ENCODE measurements around the gene HLA-G. TPM values are rescaled to one million over a fixed set of nuclear protein-coding genes. Genes with fewer than 3 reads are reported as not detected.
"Not testable (repeated sequence)": the region's sequence is repeated elsewhere in the genome, so short reads cannot be mapped to it uniquely, and the experiment has no call there.

The HLA-G gene
- not detected in 2 replicates for total RNA-seq
- long read RNA-seq, result 0 reads

DNA sequence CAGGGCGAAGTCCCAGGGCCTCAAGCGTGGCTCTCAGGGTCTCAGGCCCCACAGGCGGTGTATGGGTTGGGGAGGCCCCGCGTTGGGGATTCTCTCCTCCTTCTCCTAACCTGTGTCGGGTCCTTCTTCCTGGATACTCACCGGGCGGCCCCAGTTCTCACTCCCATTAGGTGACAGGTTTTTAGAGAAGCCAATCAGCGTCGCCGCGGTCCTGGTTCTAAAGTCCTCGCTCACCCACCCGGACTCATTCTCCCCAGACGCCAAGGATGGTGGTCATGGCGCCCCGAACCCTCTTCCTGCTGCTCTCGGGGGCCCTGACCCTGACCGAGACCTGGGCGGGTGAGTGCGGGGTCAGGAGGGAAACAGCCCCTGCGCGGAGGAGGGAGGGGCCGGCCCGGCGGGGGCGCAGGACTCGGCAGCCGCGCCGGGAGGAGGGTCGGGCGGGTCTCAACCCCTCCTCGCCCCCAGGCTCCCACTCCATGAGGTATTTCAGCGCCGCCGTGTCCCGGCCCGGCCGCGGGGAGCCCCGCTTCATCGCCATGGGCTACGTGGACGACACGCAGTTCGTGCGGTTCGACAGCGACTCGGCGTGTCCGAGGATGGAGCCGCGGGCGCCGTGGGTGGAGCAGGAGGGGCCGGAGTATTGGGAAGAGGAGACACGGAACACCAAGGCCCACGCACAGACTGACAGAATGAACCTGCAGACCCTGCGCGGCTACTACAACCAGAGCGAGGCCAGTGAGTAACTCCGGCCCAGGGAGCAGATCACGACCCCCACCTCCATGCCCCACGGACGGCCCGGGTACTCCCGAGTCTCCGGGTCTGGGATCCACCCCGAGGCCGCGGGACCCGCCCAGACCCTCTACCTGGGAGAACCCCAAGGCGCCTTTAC, at the start of gene HLA-G:
TSS of gene HLA-G (plus strand) at position 247 of the 892 bp plus-strand sequence. CDS start at position 267, 20 bp downstream.
- no peak within 1 kb of the TSS for H3K27ac Mint-ChIP-seq (ENCODE audit: unreplicated experiment)
- no peaks in the 10 kb centered on the region for H3K4me1 Mint-ChIP-seq
- H3K27me3 Mint-ChIP-seq (ENCODE audit: low read depth), result peaks cover 97% of the 10 kb centered on the region
- no peaks in the 10 kb centered on the region for H3K9me3 Mint-ChIP-seq
- H3K4me3 Mint-ChIP-seq, result no peak within 1 kb of the TSS
- TF ChIP-seq, protein P1, sequence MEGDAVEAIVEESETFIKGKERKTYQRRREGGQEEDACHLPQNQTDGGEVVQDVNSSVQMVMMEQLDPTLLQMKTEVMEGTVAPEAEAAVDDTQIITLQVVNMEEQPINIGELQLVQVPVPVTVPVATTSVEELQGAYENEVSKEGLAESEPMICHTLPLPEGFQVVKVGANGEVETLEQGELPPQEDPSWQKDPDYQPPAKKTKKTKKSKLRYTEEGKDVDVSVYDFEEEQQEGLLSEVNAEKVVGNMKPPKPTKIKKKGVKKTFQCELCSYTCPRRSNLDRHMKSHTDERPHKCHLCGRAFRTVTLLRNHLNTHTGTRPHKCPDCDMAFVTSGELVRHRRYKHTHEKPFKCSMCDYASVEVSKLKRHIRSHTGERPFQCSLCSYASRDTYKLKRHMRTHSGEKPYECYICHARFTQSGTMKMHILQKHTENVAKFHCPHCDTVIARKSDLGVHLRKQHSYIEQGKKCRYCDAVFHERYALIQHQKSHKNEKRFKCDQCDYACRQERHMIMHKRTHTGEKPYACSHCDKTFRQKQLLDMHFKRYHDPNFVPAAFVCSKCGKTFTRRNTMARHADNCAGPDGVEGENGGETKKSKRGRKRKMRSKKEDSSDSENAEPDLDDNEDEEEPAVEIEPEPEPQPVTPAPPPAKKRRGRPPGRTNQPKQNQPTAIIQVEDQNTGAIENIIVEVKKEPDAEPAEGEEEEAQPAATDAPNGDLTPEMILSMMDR (conservative IDR thresholded peaks at IDR 0.05), result no peak
- no peaks in the 10 kb centered on the region for H3K36me3 Mint-ChIP-seq (ENCODE audit: low read depth)
- no peak for DNase-seq (ENCODE audit: low read depth, low spot score)

- DNase-seq (ENCODE audit: low read depth, low spot score); H3K27ac Mint-ChIP-seq (ENCODE audit: unreplicated experiment); H3K4me1 Mint-ChIP-seq; H3K9me3 Mint-ChIP-seq; H3K36me3 Mint-ChIP-seq (ENCODE audit: low read depth); H3K4me3 Mint-ChIP-seq: not testable (repeated sequence)
- peaks cover 64% of the 10 kb centered on the region for H3K27me3 Mint-ChIP-seq (ENCODE audit: low read depth)
Measured at GRCh38 chr6:29780019-29780698, 47.5 kb upstream of the HLA-G start.

- Mint-ChIP-seq H3K36me3 (ENCODE audit: low read depth) (no peaks in the 10 kb centered on the region), H3K4me1 (no peaks in the 10 kb centered on the region), H3K4me3 (no peak overlapping the region), H3K9me3 (no peaks in the 10 kb centered on the region), H3K27me3 (ENCODE audit: low read depth) (peaks cover 90% of the 10 kb centered on the region), H3K27ac (ENCODE audit: unreplicated experiment) (no peak overlapping the region)
- DNase-seq (ENCODE audit: low read depth, low spot score), result no peak
- TF ChIP-seq, protein P1 (conservative IDR thresholded peaks at IDR 0.05), result no peak
Measured at GRCh38 chr6:29789176-29789575, 38.4 kb upstream of the HLA-G start.

GRCh38 chr6:29790626-29791025, 37.0 kb upstream of the HLA-G start:
- TF ChIP-seq, protein P1 (conservative IDR thresholded peaks at IDR 0.05), result no peak
- H3K27me3 Mint-ChIP-seq (ENCODE audit: low read depth), result peaks cover 94% of the 10 kb centered on the region

DNA sequence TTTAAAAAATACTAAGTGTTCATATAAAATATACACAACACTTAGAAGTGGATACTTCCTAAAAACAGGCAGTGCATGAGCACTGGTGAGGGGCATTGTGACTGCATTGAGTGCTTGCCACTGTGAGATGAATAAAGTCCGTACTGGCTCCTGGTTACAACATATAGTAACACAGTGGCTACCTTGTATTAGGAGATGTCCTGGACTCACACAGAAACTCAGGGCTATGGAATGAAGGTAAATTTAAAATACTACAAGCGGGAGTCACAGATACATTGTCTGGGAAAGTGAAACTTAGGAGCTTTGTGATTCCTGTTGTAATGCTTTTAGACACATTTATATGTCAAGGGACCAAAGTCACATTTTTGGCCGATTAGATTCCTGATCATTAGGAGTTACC, 36.5 kb upstream of the HLA-G start:
- no peak overlapping the region for H3K27ac Mint-ChIP-seq (ENCODE audit: unreplicated experiment)

More at GRCh38 chr6:29790626-29791025, 37.0 kb upstream of the HLA-G start:
- DNase-seq (ENCODE audit: low read depth, low spot score), result no peak
- Mint-ChIP-seq H3K36me3 (ENCODE audit: low read depth) (no peaks in the 10 kb centered on the region), H3K27ac (ENCODE audit: unreplicated experiment) (no peak overlapping the region), H3K4me1 (no peaks in the 10 kb centered on the region), H3K9me3 (no peaks in the 10 kb centered on the region), H3K4me3 (peak overlapping the region; percentile 14)

More for the DNA sequence above, 36.5 kb upstream of the HLA-G start:
- H3K4me1 Mint-ChIP-seq, result no peaks in the 10 kb centered on the region
- no peaks in the 10 kb centered on the region for H3K9me3 Mint-ChIP-seq
- DNase-seq (ENCODE audit: low read depth, low spot score), result no peak
- no peaks in the 10 kb centered on the region for H3K36me3 Mint-ChIP-seq (ENCODE audit: low read depth)
- TF ChIP-seq, protein P1 (conservative IDR thresholded peaks at IDR 0.05), result no peak
- H3K4me3 Mint-ChIP-seq, result peak overlapping the region; percentile 62
- H3K27me3 Mint-ChIP-seq (ENCODE audit: low read depth), result peaks cover 94% of the 10 kb centered on the region
